Measurements from ENCODE around the gene HSPBP1.

DNA sequence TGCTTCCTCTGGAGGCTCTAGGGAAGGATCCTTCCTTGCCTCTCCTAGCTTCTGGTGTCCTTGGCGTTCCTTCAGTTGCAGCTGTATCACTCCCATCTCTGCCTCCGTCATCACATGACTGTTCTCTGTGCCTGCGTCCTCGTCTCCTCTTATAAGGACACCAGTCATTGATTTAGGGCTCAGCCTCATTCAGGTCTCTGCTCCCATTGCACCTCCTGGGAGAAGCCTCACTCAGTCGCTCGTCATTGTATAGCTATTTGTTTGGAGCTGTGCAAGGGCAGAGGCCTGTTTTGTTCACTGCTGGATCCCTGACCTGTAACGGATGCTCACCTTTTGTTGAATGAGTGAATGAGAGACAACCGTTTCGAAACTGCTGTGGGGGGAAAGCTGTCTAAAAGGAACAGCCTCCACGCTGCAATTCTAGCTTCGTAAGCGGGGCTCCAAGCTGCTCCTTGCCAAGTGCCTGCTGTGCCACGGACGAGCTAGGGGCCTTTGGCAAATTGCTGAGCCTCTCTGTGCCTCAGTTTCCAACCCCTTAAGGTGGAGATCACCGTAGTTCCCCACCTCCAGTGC, 21.1 kb upstream of the HSPBP1 start:
- TF ChIP-seq, protein P1, sequence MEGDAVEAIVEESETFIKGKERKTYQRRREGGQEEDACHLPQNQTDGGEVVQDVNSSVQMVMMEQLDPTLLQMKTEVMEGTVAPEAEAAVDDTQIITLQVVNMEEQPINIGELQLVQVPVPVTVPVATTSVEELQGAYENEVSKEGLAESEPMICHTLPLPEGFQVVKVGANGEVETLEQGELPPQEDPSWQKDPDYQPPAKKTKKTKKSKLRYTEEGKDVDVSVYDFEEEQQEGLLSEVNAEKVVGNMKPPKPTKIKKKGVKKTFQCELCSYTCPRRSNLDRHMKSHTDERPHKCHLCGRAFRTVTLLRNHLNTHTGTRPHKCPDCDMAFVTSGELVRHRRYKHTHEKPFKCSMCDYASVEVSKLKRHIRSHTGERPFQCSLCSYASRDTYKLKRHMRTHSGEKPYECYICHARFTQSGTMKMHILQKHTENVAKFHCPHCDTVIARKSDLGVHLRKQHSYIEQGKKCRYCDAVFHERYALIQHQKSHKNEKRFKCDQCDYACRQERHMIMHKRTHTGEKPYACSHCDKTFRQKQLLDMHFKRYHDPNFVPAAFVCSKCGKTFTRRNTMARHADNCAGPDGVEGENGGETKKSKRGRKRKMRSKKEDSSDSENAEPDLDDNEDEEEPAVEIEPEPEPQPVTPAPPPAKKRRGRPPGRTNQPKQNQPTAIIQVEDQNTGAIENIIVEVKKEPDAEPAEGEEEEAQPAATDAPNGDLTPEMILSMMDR (IDR thresholded peaks at IDR 0.05) = no peak
- no peak for TF ChIP-seq MXD4 (CRISPR knock-in tag; IDR thresholded peaks at IDR 0.05; ENCODE audit: borderline replicate concordance)
